M059J (cell line): ENCODE results near the gene FLAD1. TPM values are rescaled to one million over a fixed set of nuclear protein-coding genes. Genes with fewer than 3 reads are reported as not detected.
A peak's percentile ranks its signal among the peaks of the same experiment; 100 is the strongest.

ENCODE experiments used
- DNase-seq: peaks from one replicate; pipeline ENCODE4 v3.0.0-alpha.2; 2012; ENCODE audit warnings: low read depth
- total RNA-seq: library from RNA; depleted of rRNA; stranded (reverse); fragments of >200 nt; shearing (Covaris generic); gene quantifications from 2 replicates; pipeline ENCODE4 v1.2.3, GENCODE V29; 2014; rRNA removed

Gene FLAD1
- total RNA-seq, 1 experiment from 2014 or later, result 32.2 TPM

DNA sequence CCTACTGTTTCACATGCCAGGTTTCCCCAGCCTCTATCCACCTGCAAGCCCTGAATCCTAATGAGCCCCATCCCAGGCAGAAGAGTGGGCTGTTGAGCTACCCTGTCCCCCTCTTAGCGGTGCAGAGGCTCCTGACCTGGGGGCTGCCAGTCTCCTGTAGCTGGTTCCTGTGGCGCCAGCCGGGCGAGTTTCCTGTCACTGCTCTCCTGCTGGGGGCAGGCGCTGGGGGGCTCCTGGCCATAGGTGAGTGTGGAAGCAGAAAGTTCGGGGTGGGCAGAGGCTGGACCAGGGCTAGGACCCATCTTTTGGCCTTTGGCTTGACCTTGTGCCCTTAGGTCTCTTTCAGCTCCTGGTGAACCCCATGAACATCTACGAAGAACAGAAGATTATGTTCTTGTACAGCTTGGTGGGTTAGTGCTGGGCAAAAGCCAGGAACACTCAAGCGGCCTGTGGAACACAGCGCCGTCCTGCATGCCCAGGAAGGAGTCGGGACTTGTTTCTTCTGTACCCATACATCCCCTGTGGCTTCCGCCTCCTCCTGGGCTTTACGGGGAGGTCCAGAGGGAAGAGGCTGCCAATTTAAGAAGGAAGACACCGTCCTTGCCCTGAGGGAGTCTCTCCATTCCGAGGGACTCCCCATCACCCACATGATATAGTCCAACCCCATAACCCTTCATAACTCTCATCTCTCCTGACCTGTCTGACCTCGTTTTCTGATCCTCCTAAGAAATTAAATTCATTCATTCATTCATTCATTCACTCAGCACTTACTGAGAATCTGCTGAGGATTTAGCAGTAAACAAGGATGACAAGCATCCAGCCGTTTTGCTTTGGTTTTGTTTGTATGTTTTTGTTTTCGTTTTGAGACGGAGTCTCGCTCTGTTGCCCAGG is 51.4 kb downstream of the FLAD1 start:
- DNase-seq, result no peak

DNA sequence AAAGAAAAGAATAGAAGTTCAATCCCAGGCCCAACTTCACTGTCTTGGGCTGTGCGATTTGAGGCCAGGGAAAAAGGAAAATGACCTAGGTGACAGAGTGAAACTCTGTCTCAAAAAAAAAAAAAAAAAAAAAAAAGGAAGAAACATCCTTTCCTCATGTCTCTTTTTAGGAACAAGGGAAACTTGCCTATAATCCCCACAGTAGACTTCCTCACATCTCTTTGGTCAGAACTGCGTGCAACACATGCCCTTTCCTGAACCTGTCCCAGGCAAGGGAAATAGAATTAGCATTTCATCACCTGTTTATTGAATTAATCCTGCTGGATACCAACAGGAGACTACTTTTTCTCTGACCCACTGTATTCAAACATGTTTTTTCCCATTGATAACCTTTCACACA is 52.8 kb downstream of the FLAD1 start:
- no peak for DNase-seq

DNA sequence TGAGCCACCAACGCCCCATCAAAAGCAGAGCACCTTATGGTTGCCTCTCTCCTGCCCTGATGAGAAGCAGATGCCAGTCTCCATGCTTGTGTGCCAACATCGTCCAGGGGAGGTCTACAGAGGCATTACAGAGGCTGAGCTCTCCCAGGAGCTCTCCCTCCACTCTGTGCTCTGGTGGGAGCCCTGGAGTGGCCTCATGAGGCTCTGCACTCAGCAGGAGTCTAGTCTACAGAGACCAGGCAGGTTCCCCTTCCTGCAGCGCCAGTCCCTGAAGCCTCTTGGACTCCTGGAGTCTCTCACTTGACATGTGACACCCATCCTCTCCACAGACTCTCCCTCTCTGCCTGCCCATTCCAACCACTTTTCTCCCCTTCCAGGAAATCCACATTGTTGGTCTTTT is 53.9 kb downstream of the FLAD1 start:
- no peak for DNase-seq

DNA sequence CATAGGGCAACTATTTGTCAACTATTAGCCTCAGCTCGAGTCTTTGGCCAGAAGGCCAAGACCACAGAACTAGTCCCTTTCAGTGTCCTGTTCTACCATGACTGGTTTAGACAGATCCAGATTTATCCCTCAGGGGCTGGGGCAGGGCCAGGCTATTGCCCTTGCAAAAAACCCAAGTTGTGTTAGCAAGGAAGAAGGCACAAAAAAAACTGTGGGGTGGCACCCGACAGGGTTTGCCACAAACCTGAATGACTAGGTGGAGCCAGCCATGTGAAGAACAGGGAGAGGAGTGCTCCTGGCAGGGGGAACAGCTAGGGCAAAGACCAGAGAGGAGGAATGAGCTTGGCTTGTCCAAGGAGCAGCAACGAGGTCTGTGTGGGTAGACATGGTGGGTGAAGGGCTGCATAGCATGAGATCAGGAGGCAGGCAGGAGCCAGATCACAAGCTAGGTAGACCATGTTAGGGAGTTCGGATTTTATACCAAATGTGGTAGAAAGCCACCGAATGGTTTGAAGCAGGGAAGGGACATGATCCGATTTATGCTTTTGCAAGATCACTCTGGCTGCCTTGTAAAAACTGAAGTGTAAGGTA is 54.8 kb downstream of the FLAD1 start:
- DNase-seq, result no peak

DNA sequence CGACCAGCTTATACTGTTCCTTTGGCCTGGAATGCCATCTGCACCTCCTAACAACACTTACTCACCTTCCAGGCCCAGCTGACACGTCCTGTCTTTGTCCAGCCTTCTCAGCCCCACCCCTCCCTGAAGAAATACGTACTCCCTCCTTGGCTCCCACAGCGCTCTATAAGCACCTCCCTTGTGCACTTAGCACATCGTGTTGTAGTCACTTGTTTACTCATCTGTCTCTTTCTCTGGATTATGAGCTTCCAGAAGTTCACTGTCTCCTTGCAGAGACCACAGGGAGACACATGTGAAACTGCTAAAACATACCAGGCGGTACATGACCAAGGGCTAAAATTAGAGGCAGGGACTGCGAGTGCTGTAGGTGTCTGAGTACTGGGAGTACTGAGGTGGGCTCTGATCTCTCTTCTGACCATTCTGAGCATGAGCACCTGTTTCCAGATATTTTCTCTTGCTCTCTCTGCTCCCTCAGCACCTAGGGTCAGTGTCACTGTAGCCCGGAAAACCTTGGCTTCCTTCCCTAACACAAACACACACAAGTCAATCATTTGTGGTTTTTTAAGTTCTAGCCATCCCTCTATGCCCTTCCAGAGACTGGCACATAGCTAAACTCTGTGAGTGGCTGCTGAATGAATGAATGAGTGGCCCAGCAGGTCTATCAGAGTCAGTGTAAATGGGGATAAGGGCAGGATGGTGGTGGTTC is 55.6 kb downstream of the FLAD1 start:
- DNase-seq, result peak; percentile 68

DNA sequence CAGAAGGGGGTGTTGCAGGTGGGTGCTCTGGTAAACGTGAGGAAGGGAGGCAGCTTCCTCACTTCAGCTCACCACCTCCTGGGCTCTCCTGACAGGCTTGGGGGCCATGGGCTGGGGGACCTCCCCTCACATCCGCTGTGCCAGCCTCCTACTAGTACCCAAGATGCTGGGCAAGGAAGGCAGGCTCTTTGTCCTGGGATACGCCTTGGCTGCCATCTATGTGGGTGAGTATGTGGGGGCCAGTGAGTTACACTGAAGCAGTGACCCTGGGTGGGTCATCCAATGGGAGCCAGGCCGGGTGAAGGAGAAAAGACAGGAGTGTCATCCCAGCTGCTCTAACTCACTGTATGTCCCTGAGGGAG is 56.1 kb downstream of the FLAD1 start:
- no peak for DNase-seq

DNA sequence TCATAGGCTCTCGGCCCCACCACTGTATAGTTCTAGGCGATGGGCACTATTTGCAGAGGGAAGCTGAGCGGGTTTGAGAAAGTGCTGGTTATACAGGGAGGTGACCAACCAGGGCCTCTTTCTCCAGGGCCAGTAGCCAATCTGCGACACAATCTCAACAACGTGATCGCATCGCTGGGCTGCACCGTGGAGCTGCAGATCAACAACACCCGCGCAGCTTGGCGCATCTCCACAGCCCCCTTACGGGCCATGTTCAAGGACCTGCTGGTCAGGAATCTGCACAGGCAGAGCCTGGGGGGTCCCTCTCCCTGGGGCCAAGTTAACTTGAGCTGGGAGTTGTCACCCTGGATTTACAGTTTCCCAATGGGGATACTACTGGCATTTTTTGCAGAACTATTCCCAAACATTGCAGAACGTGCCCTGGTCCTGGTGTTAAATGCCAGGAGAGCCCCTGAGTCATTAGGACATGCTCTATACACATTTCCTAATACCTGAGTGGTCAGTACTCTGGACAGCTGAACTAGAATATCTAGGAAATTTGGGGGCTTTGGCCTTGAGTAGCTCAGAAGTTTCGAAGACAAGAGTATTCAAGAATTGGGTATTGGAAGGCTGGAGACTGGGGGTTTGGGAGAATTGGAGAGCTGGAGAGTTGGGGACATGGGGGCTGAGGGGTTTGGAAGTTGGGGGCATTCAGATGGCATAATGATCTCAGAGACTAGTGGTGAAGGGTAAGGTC is 57.4 kb downstream of the FLAD1 start:
- DNase-seq, result no peak

Other genes with a start within 250 kb of the FLAD1 start
- 0.37 TPM in 1 of 2 replicates, not detected in the other for gene KCNN3, start 113.1 kb upstream of the FLAD1 start, total RNA-seq
- gene PMVK, start 46.6 kb upstream of the FLAD1 start, total RNA-seq, result 5.5 and 6.2 TPM in 2 replicates
- gene PBXIP1, start 27.2 kb upstream of the FLAD1 start, total RNA-seq, result 66.7 and 97.9 TPM in 2 replicates
- 27.5 and 41.7 TPM in 2 replicates for gene PYGO2, start 21.6 kb upstream of the FLAD1 start, total RNA-seq
- gene SHC1, start 12.6 kb upstream of the FLAD1 start, total RNA-seq, result 64.4 and 84.5 TPM in 2 replicates
- 338 TPM in 2 replicates for gene CKS1B, start 8.7 kb upstream of the FLAD1 start, total RNA-seq
- gene LENEP, start 10.2 kb downstream of the FLAD1 start, total RNA-seq, result not detected in 2 replicates
- gene ZBTB7B, start 19.5 kb downstream of the FLAD1 start, total RNA-seq, result 20.7 and 37.5 TPM in 2 replicates
- not detected in 2 replicates for gene DCST2, start 50.4 kb downstream of the FLAD1 start, total RNA-seq
- gene DCST1, start 50.5 kb downstream of the FLAD1 start, total RNA-seq, result not detected in 2 replicates
- gene ADAM15, start 68.0 kb downstream of the FLAD1 start, total RNA-seq, result 74.5 and 90.0 TPM in 2 replicates
- 22.8 and 36.2 TPM in 2 replicates for gene EFNA4, start 80.4 kb downstream of the FLAD1 start, total RNA-seq
- 0.59 and 2.9 TPM in 2 replicates for gene EFNA3, start 95.5 kb downstream of the FLAD1 start, total RNA-seq
- gene EFNA1, start 144.5 kb downstream of the FLAD1 start, total RNA-seq, result 15.1 and 17.9 TPM in 2 replicates
- gene SLC50A1, start 152.5 kb downstream of the FLAD1 start, total RNA-seq, result 55.7 and 62.9 TPM in 2 replicates
- gene DPM3, start 157.2 kb downstream of the FLAD1 start, total RNA-seq, result 88.4 and 175 TPM in 2 replicates
- gene KRTCAP2, start 190.0 kb downstream of the FLAD1 start, total RNA-seq, result 209 and 323 TPM in 2 replicates
- 1.1 and 3.1 TPM in 2 replicates for gene TRIM46, start 190.5 kb downstream of the FLAD1 start, total RNA-seq
- 10.0 and 12.7 TPM in 2 replicates for gene THBS3, start 224.6 kb downstream of the FLAD1 start, total RNA-seq
- 92.8 and 95.2 TPM in 2 replicates for gene MTX1, start 225.4 kb downstream of the FLAD1 start, total RNA-seq